HG02678 (cell line): ENCODE data around the gene BRME1.
A peak's percentile ranks its signal among the peaks of the same experiment; 100 is the strongest.

Source experiments
- ATAC-seq: cut with Tn5 transposase; IDR thresholded peaks from one replicate; pipeline ENCODE4 v1.9.1; 2021; ENCODE audit warnings: mild to moderate bottlenecking, moderate library complexity; ENCODE audit not compliant: unreplicated experiment

Gene BRME1

DNA sequence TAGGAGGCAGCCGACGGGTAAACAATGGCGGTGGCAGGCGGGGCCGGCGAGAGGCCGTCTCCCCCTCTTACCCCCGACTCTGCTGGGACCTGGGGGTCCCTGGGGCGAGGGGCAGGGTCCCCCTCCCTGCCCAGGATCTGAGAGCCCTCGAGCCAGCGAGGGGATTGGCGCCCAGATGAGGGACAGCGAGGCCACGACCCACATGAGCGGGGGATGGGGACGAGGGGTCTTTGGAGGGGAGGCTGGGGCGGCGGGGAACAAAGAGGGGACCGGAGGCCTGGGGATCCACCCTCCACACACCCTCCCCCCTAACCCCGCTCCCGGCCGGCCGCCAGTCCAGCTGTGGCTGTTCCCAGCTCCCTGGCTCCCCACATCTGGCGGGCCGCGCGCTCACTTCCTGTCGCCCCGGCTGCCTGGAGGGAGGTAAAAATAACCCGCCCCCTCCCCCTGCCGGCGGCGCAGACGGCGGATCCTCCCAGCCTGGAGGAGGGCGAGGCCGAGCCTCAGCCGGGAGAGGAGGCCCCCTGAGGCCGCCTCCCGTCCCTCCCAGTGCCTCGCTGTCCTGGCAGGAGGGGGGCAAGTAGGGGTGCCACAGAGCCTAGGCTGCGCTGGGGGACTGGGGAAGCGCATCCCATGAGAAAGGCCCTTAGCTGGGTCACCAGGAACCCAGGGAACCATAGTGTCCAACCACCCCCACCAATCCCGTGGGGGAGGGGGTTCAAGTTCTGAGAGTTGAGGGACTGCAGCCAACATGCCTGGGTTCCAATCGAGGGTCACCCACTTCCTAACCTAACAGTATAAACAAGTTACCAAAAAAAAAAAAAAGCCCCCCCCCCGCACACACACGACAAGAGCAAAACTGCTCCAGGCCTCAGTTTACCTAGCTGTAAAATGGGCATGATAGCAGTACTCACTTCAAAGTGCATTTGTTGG, 58.2 kb downstream of the BRME1 start:
- ATAC-seq = peak; percentile 28

DNA sequence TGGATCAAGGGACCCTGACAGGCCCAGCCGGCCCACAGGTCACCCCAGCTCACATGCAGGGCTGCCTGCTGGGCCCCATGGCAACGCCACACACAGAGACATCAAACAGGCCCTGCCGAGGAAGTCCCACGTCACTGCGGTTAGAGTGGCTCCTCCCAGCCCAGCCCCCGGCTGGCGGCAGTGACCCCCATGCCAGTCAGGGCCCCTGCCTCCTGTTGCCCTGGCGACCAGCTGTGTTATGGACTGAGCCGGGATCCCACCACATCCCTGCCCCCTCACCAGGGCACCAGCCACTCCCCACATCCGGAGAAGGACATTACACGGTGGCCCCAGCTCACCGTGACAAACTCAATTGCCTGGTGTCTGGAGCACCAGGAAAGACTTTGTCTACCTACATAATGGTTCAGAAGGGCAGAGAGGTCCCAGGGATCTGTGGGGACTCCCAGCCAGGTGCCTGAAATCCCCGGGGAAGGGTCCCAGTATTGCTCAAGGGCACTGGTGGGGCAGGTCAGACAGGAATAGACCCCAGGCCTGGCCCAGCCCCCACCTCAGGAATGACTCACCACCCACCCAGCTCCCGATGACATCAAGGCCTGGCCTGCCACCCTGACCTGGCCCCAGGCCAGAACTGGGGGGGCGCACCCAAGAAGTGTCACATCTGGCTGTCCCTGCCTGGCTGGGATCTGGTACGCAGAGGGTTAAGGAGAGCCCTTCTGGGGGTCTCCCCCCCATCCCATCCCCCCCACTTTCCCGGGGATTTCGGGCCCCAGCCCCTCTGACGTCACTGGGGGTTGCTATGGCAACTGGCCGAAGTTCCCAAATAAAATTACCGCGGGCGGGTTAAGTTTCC, 59.1 kb downstream of the BRME1 start:
- ATAC-seq = peak; percentile 52

DNA sequence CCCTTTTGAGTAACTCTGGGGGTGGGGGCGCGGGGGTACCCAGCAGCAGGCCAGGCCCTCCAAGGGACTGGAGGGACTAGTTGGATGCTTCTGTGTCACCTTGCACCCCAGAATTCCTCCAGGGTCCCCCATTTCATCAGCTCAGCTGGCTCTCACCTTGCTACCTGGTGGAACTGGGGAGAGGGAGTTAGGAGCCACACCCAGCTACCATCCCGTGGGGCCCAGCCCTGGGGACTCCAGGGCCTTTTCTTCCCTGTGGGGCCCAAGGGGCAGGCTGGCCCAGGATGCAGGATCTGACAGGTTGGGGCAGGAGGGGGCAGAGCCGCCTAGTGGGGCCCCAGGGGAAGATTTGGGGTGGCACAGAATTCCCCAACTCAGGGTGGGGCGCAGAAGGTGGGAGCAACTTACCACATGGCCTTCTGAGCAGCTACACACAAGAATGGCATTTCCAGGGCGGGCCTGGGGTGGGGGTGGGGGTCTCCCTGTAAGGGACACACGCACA, 61.7 kb downstream of the BRME1 start:
- ATAC-seq = no peak

DNA sequence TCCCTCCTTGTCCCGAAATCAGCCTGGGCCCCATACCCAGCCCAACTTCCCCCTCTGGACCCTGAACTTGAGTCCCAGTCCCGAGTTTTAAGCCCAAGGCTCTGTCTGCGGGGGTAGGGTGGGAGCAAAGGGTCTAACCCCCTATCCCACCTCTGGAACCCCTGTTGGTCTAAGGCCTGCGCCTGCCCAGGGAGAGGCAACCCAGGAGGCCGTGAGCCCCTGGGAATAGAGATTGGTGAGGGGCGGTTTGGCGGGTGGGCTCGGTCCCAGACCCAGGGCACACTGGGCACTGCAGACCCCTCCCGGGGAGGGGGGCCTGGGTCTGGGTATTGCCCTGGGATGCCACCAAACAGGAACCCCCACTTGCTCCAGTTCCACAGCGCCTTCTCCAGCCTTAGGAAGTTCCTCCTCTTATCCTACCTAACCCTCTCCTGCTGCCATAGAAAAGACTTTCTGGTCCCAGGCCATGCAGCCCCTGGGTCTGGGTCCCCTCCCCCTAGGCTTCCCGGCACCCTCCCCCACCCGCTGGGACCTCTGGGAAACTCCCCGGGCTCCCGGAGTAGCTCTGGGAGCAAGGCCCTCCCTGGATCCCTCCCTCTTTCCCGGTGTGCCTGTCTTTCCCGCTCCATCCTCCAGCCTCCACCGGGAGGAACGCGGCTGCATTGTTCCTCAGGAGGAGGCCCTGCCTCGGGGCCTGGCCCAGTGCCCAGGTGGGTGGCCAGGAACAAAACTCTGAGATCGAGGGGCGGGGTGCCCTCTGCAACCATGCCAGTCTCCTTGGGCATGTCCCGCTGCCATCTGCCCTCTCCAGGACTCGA, 62.6 kb downstream of the BRME1 start:
- ATAC-seq = no peak

DNA sequence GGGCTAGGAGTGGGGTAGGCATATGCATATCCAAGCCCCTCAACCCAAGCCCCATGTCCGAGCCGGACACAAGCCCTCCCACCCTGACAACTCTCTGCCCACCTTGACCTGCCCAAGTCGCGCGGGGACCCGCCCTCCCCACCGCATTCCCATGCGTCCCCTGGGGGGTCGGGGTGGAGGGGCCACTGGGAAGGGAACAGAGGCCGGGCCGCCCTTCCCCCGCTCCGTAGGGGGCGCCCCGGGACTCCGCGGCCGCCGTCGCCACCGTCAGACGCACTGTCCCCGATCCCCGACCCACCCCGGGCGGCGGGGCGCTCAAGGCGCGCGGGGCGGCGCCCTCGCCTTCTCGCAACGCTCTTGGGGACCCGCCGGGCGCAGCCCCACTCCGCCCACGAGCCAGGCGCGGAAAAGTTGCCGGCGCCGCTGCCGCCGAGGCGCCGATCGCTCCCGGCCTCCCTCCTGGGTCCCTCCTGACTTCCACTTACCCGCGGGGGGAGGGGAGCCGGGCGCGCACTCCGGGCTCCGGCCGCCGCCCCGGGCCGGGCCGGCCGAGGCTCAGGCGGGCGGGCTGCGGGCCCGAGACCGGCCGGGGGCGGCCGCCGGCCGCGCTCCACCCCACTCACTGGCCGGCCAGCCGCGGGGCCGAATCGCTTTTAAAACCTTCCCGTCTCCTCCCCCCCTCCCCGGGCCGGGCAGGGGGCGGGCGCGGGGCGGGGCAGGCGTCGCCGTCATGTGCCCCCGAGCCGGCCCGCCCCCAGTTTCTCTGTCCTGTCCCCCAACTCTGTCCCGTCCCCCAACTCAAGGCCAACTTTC, 63.4 kb downstream of the BRME1 start:
- peak; percentile 25 for ATAC-seq

DNA sequence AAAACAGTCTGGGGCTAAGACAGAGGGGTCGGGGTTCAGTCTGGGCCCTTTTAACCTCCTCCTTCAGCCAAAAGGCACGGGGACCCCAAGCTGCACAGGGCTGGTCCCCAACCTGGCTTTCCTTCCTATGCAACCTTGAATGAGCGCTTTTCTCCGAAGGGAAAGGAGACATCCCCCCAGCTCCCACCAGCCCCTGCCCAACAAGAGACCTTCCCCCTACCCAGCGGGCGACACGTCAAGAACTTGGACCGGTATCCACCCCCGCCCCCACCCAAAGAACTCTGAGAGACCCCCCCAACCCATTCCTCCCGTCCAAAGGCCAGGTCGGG, 64.0 kb downstream of the BRME1 start:
- ATAC-seq = no peak

DNA sequence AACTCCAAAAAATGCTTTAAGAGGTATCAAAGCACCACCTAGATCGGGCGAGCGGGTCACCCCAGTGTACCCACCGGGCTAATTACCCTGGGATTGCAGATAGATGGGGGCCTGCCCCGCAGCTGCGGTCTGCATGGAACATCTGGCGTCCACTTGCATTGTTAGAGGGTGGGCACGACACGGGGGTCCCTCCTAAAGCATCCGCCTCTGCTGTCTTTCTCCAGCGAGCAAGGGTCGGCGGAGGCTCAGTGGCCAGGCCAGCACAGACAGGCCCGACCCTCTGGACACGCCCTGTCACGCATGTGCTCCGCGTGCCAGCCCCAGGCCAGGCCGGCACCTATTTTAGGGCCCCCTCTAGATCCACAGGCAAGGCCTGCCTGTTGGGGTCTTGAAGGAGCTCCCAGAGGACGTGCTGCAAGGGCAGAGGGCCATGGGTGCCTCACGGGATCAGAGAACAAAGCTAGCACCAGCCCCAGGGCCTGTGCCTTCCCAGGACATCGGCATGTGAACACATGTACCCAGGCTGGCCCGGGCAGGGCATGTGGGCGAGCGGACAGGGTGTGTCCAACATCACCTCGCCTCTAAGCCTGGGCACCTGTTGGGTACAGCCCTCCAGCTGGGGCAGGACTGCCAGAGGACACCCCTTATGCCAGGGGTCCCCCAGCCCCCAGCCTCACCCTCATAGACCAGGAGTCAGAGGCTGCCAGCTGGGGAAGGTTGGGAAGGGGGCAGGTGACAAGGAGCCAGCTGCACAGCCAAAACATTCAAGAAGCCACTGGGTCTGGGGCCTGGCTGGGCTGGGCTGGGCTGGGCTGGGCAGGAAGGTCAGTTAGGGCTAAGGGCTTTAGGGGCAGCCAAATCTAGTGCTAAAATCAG, 64.6 kb downstream of the BRME1 start:
- ATAC-seq = no peak

DNA sequence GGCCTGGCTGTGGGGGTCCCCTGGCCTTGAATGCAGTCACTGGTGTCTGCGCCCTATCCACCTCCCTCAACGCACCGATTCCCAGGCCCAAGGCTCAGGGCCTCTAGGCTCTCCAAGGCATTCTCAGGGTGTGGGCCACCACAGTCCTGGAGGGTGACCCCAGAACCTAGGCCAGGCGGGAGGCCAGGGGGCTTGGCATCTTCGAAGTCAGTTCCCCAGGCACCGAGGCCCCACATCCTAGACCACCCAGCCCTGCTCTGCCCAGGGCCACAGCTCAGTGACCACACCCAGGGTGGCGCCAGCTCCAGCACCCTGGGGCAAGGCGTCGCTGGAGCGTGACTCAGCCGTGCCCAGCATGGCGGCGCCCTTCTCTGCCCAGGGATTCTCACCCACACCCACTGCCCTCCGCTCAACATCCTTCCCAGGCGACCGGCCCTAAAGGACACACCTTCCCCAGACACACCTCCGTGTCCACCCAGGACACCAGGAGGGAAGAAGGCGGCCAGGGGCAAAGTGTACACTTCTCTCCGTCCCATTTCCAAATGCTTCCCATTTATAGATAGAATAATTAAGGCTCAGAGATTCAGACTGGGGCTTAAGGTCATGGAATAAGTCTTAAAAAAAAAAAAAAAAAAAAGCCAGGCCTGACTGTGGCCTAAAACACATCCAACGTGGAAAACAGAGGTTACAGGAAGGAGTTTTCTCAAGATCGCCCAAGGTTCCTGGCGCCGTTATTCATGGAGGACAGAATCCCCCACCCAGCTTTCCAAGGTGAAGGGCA, 65.4 kb downstream of the BRME1 start:
- no peak for ATAC-seq

DNA sequence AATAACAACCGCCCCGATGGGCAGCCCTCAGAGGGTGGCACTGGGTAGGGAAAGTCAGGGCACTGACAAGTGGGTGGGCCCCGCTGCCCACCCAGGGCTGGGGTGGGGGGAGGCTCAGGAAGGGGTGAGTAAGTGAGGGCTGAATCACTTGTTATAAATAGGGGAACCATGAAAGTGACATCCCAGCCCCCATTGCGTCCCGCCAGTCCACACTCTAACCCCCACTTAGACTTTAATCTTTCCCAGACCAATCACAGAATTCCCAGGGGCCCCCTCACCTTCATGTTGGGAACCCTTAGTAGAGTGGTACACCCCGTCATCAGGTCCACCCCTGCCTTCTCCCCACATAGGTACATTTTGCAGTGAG, 66.0 kb downstream of the BRME1 start:
- ATAC-seq = no peak

DNA sequence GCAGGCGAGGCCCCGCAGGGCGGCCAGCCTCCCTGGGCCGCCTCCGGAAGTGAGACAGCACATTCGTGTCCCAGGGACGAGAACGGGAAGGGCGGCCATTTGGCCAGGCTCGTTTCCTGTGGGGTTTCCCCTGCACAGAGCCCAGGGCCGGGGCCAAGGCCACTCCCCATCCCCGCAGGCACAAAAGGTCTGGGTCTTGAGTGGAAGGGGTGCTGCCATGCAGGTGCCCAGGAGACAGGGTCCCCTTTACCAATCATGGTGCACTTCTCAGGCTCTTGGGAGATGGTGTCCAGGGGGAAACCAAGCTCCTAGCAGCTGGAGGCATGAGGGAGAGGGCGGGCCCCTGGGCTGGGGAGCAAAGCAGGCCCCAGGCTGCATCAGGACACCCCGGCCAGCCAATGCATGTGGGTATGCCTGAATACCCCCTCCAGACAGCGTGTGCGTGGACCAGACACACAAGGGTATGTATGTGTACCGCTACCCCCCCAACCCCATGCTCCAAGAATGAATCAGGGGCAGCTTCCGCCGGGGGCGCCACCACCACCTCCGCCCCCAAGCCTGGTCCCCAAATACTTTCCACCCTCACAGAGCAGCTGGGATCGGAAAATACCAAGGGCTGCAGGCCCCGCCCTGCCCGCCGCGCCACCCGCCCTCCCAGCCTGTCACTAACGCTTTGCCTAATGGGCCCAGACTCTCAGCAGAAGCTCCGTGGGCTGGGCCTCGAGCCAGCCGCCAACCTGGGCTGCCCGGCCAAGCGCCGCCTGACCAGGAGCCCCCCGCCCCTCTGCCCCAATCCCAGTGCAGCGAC, 66.6 kb downstream of the BRME1 start:
- ATAC-seq = peak; percentile 40

DNA sequence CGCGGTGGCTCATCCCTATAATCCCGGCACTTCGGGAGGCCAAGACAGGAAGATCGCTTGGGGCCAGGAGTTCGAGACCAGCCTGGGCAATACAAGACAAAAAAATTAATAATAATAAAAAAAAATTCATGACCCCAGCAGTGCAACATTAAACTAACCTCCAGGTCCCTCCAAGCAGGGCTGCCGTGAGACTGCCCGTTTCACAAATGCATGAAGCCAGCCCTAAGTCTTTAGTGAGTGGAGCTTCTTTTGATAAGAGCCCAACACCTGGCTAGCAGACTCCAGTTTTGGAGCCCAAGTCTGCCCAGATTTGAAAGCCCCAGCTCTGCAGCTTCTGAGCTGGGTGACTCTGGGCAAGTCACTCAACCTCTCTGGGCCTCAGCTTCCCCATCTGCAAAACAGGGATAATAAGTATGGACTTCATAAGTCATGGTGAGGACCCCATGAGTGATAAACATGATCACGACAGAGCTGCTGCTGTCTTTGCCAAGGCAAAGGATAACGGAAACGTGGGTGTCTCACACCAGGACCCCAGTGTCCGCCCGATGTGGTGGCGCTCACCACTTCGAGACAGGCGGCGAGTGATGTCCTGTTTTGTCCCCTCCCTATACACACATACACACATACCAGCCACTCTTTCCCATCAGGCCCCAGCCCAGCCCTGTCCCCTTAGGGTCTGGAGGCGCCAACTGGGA, 67.3 kb downstream of the BRME1 start:
- no peak for ATAC-seq

DNA sequence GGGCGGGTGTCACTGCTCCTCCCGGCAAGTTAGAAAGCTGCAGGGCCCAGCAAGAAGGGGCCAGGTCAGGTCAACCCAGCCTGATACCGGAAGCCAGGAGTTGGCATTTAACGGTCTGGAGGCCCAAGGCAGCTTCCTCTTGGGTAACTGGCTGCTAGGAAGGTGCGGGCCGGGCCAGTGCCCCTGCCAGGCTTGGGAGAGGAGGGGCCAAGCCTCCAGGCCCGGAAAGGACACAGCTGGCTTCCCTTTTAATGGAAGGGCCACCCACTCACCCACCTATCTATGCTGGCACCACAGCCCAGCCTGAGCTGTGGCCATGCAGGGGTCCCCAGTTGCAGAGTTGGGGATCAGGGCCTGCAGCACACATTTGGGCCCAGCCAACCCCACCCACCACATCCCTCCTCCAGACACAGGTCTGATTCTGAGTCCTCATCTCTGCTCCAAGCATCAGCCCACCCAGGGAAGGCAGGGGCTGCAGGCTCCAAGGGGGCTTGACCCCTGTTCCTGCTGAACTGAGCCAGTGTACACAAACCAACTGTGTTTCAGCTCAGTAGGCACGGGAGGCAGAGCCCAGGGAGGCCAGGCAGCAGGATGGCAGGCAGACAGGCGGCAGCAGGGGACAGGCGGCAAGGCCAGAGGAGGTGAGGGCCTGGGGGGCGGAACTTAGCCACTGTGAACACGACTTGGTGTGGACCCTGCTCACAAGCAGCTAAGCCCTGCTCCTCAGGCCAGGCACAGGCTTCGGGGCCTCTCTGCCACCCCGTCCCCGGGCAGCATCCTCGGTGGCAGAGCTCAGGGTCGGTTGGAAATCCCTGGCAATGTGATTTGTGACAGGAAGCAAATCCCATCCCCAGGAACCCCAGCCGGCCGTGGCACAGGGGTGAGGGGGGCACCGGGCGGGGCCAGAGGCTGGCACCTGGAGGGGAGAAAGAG, 69.9 kb downstream of the BRME1 start:
- no peak for ATAC-seq

DNA sequence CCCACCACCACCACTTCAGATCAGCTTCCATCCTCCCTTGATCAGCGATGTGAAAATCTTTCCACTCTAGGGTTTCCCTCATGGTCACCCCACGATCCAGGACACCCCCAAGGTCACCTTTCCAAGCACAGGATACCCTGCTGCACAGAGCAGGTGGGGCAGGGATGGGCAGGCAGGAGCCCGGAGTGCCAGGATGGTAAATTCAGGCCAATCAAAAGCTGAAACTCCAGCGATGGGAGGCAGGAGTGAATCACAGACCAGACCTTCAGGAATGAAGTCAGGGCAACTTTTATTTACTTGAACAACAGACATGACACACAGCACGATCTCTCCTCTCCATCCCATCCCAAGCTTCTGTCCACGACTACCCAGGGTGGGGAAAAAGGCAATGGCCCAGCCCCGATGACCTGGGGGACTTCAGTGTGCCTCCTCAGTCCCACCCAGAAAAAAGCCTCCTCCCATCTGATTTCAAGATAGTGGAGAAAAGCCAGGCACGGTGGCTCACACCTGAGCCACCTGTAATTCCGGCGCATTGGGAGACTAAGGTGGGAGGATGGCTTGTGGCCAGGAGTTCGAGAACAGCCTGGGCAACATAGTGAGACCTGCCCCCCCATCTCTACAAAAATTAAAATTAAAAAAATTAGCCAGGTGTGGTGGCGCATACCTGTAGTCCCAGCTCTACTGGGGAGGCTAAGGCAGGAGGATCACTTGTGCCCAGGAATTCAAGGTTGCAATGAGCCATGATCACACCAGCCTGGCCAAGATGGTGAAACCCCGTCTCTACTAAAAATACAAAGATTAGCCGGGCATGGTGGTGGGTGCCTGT, 71.5 kb downstream of the BRME1 start:
- no peak for ATAC-seq

DNA sequence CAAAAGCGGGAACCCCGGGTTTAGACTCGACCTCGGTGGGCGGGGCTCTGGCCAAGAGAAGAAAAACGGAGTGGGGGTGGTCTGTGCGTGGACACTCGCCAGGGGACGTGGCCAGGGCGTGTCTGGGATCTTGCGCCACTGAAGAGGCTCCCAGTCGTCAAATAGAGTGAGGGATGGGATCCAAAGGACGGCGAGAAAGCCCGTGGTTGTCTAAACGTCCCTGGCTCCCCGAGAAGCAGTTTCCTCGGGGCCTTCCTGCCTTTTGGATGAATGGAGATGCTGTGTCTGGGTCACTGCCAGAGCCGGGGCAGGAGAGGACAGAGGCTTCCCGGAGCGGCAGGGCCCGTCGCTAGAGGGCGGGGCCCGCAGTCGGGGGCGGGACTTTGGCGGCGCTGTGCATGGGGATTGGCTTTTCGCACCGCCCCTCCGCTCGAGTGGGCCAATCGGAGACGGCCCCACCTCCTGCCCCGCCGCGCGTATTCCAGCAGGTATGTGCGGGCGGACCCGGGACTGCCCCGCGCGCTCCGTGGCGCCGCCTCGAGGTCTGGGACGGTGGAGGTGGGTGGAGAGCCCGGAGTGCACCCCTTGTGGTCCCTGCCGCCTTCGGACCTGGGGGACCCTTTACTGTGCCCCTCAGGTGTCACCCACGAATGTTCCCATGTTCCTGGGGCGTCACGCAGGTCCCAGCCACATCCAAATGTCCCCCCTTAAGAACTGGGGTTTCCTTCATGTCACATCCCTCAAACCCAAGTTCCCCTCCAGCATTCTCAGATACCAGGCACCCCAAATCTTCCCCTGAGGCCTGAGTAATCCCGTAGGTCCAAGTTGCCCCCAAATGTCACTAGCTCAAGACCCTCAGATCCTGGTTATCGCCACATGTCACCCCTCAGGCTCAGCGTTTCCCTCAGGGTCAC, 72.3 kb downstream of the BRME1 start:
- peak; percentile 86 for ATAC-seq
